CD4-positive, alpha-beta T cell (primary cell): ENCODE measurements around the gene MTG2. TPM values are rescaled to one million over a fixed set of nuclear protein-coding genes. Genes with fewer than 3 reads are reported as not detected.

Experiments
- ATAC-seq: fragments of 200-7000 bp; cut with Tn5 transposase; one replicate; pipeline ENCODE4 v1.10.0; 2022; ENCODE audit warnings: mild to moderate bottlenecking; ENCODE audit not compliant: poor library complexity
- CTCF ChIA-PET: fragments of 350-600 bp; sonication (Branson Sonifier 250); formaldehyde crosslinking; loops from one replicate; lab custom pipeline; 2021; ENCODE audit warnings: antibody characterized with exemption, inconsistent platforms; lab: Charles Lee
- POLR2A ChIA-PET: fragments of 350-600 bp; sonication (Branson Sonifier 250); formaldehyde crosslinking; loops from one replicate; lab custom pipeline; 2021; ENCODE audit warnings: antibody characterized with exemption, inconsistent platforms; lab: Charles Lee
- DNase-seq, 14 experiments: peaks; one replicate each; pipeline ENCODE4 v3.0.0-alpha.2; 2013 to 2020; ENCODE audit warnings: mixed read lengths in 2 of 14
- H3K27ac ChIP-seq, 2 donors: one replicate each; pipeline versions ENCODE4 v1.5.1 to v1.7.0; 2013; ENCODE audit warnings: low read length in 2 of 2, low read depth in 1 of 2, mild to moderate bottlenecking in 1 of 2
- H3K27me3 ChIP-seq, 2 experiments: 1 replicate in 1 of 2; 2 replicates in 1 of 2; pipeline versions ENCODE4 v1.6.1 to v1.7.0; 2013; ENCODE audit warnings: low read length in 2 of 2, control low read depth in 1 of 2, mild to moderate bottlenecking in 1 of 2, moderate library complexity in 1 of 2; ENCODE audit not compliant: insufficient read depth in 2 of 2, control insufficient read depth in 1 of 2
- H3K36me3 ChIP-seq: one replicate; pipeline ENCODE4 v1.6.1; 2013; ENCODE audit warnings: low read length, control low read depth; ENCODE audit not compliant: insufficient read depth
- H3K4me1 ChIP-seq: one replicate; pipeline ENCODE4 v1.6.1; 2013; ENCODE audit warnings: low read length, control low read depth; ENCODE audit not compliant: insufficient read depth
- H3K4me3 ChIP-seq: one replicate; pipeline ENCODE4 v1.5.1; 2013; ENCODE audit warnings: mild to moderate bottlenecking, low read length, moderate library complexity
- H3K9me3 ChIP-seq, 2 experiments: 1 replicate in 1 of 2; 2 replicates in 1 of 2; pipeline versions ENCODE4 v1.6.1 to v1.7.0; 2013; ENCODE audit warnings: low read length in 2 of 2, mild to moderate bottlenecking in 2 of 2, control low read depth in 1 of 2, moderate library complexity in 1 of 2; ENCODE audit not compliant: control insufficient read depth in 1 of 2, insufficient read depth in 1 of 2
- H3K27ac Mint-ChIP-seq: one replicate; pipeline ENCODE4 v1.8.0; 2020; ENCODE audit warnings: mixed read lengths
- H3K27me3 Mint-ChIP-seq: one replicate; pipeline ENCODE4 v1.8.0; 2021; ENCODE audit warnings: mixed read lengths
- H3K36me3 Mint-ChIP-seq: one replicate; pipeline ENCODE4 v1.8.0; 2021; ENCODE audit warnings: low read depth, mixed read lengths
- H3K4me1 Mint-ChIP-seq: one replicate; pipeline ENCODE4 v1.8.0; 2021; ENCODE audit warnings: low read depth, mixed read lengths
- H3K4me3 Mint-ChIP-seq: one replicate; pipeline ENCODE4 v1.8.0; 2020; ENCODE audit warnings: mild to moderate bottlenecking, mixed read lengths
- H3K9me3 Mint-ChIP-seq: one replicate; pipeline ENCODE4 v1.8.0; 2020; ENCODE audit warnings: mixed read lengths
- intact Hi-C, 2 experiments: fragments of 100-400 bp; cut with DNase I in 1 of 2; cut with micrococcal nuclease in 1 of 2; formaldehyde crosslinking; loops; one replicate each; pipeline versions ENCODE4 v1.15.1 to v1.9.0; 2023 to 2025; cut with DNase I, micrococcal nuclease
- total RNA-seq, 174 experiments: library from RNA in 2 of 174; stranded (reverse) in 2 of 174; gene quantifications; one replicate each; pipeline ENCODE4 v1.2.3 and lab custom pipeline; 2021 to 2026
- TF ChIP-seq, protein P1 (sequence below): fragments of 200-600 bp; IDR thresholded peaks from one replicate; pipeline ENCODE4 v1.8.0; 2022; ENCODE audit warnings: antibody characterized with exemption, mild to moderate bottlenecking

MTG2 gene
- total RNA-seq, 2 experiments from 2014 or later, result 9.5 to 9.9 TPM

DNA sequence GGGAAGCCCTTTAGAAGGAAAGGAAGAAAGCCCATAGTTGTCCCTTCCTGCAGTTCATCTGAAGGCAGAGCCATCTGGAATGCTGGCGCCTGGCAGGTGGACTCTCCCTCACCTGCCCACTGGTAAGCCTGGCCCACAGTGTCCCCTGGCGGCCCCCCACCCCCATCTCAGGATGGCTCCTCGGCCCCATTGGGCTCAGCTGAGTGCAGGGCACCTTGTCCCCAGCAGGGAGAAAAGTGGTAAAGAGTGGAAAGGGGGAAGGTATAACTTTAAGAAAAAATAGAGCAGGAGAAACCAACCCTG is 26.6 kb upstream of the MTG2 start:
- Mint-ChIP-seq H3K27ac (no peak overlapping the region), H3K27me3 (no peaks in the 10 kb centered on the region), H3K36me3 (peaks cover 34% of the 10 kb centered on the region), H3K4me1 (peaks cover 22% of the 10 kb centered on the region), H3K9me3 (no peaks in the 10 kb centered on the region), H3K4me3 (no peak overlapping the region)
- intact Hi-C loops, result loop anchor here in 1 of 2 experiments (5.0 kb wide), 1 partner anchor 129 kb away; no protein-coding TSS in a partner anchor
- TF ChIP-seq, protein P1, sequence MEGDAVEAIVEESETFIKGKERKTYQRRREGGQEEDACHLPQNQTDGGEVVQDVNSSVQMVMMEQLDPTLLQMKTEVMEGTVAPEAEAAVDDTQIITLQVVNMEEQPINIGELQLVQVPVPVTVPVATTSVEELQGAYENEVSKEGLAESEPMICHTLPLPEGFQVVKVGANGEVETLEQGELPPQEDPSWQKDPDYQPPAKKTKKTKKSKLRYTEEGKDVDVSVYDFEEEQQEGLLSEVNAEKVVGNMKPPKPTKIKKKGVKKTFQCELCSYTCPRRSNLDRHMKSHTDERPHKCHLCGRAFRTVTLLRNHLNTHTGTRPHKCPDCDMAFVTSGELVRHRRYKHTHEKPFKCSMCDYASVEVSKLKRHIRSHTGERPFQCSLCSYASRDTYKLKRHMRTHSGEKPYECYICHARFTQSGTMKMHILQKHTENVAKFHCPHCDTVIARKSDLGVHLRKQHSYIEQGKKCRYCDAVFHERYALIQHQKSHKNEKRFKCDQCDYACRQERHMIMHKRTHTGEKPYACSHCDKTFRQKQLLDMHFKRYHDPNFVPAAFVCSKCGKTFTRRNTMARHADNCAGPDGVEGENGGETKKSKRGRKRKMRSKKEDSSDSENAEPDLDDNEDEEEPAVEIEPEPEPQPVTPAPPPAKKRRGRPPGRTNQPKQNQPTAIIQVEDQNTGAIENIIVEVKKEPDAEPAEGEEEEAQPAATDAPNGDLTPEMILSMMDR, result no peak
- no peak for DNase-seq
- Histone ChIP-seq H3K9me3 (peaks cover 0 to 18% of the 10 kb centered on the region in 2 experiments), H3K27me3 (no peaks in the 10 kb centered on the region), H3K36me3 (peaks cover 33% of the 10 kb centered on the region), H3K4me1 (peaks cover 23% of the 10 kb centered on the region), H3K4me3 (no peak overlapping the region), H3K27ac (no peak overlapping the region)
- POLR2A ChIA-PET, result interaction anchor here (0.8 kb wide), 1 partner anchor 14 kb away, joined by 3 read pairs; the partner anchor contains the start of gene PSMA7
- ATAC-seq, result no peak
- CTCF ChIA-PET, result interaction anchor here (0.8 to 1.6 kb wide), 4 partner anchors 12 to 145 kb away, joined by 3 to 6 read pairs (median 4); partner anchors contain the start of genes PSMA7 and SS18L1

DNA sequence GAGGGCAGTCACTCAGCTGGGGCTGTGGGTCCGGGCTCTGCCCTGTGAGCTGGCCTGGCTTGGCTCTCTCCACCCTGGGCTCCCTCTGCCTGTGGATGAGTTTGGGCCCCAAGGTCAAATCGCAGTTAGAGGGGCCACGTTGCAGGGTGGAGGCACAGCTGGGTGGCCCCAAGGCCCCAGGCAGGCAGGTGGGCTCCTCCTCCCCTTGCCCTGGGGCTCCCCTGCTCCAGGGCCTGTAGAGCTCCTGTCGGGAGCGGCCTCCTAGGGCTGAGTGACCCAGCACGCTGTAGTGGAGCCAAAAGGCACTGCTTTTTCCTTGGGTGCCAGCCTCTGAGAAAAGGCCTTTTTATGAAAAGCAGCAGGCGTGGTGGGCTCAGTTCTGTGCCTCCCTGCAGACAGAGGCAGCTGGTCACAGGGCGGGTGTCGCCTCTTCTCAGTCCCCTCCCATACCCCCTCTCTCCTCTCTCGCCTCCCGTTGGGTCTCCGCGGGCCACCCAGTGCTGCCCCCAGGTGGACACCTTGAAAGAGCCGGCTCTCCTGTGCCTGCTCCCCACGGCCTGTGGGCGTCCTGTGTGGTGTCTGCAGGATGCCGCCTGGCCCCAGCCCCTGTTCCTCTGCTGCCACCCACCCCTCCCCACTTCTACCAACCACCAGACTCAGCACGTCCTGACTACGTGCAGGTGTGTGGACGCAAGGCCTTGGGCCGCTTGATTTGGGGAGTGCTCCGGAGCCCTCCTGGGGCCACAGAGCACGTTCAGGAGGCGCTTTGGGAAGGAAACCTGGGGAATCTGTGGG is 26.0 kb upstream of the MTG2 start:
- Histone ChIP-seq H3K36me3 (peaks cover 39% of the 10 kb centered on the region), H3K27me3 (no peaks in the 10 kb centered on the region), H3K4me3 (no peak overlapping the region), H3K27ac (no peak overlapping the region), H3K9me3 (peaks cover 0 to 13% of the 10 kb centered on the region in 2 experiments), H3K4me1 (peaks cover 23% of the 10 kb centered on the region)
- Mint-ChIP-seq H3K4me3 (no peak overlapping the region), H3K36me3 (peaks cover 35% of the 10 kb centered on the region), H3K9me3 (no peaks in the 10 kb centered on the region), H3K27ac (no peak overlapping the region), H3K4me1 (peaks cover 22% of the 10 kb centered on the region), H3K27me3 (no peaks in the 10 kb centered on the region)
- TF ChIP-seq, protein P1, result peak; percentile 61
- peak; percentile 55 to 84 (median 66) for DNase-seq
- ChIA-PET POLR2A (interaction anchor here (0.8 kb wide), 1 partner anchor 14 kb away, joined by 3 read pairs; the partner anchor contains the start of gene PSMA7), CTCF (interaction anchor here (0.8 to 1.6 kb wide), 4 partner anchors 13 to 146 kb away, joined by 3 to 6 read pairs (median 4); partner anchors contain the start of genes PSMA7 and SS18L1)
- peak; percentile 91 for ATAC-seq
- intact Hi-C loops, result loop anchor here (1.0 to 5.0 kb wide), 3 partner anchors 129 to 146 kb away; no protein-coding TSS in a partner anchor

- no peak overlapping the region for H3K4me3 ChIP-seq
- peaks cover 40% of the 10 kb centered on the region for H3K36me3 ChIP-seq
- DNase-seq (no peak), ATAC-seq (no peak)
- Mint-ChIP-seq H3K4me3 (no peak overlapping the region), H3K36me3 (peaks cover 34% of the 10 kb centered on the region), H3K27ac (no peak overlapping the region), H3K4me1 (peaks cover 15% of the 10 kb centered on the region), H3K27me3 (no peaks in the 10 kb centered on the region), H3K9me3 (no peaks in the 10 kb centered on the region)
- H3K27ac ChIP-seq, result no peak overlapping the region
- intact Hi-C loops, result loop anchor here (1.0 to 5.0 kb wide), 3 partner anchors 130 to 147 kb away; no protein-coding TSS in a partner anchor
- H3K27me3 ChIP-seq, result no peaks in the 10 kb centered on the region
- peaks cover 0 to 7% of the 10 kb centered on the region in 2 experiments for H3K9me3 ChIP-seq
- TF ChIP-seq, protein P1, result no peak
- ChIA-PET POLR2A (no interaction called here), CTCF (interaction anchor here (1.3 to 1.6 kb wide), 2 partner anchors 22 to 147 kb away, joined by 4 to 5 read pairs; no protein-coding TSS in a partner anchor)
- peaks cover 23% of the 10 kb centered on the region for H3K4me1 ChIP-seq
These were observed 25.3 kb upstream of the MTG2 start for GRCh38 chr20:62157387-62158087.
